CD4-positive, alpha-beta T cell treated with Interferon alpha-2 for 1 hour (primary cell): ENCODE measurements around the gene OR6B2.
"Not testable (repeated sequence)": the region's sequence is repeated elsewhere in the genome, so short reads cannot be mapped to it uniquely, and the experiment has no call there.

Experiments
- DNase-seq, 2 donors: peaks; one replicate each; pipeline ENCODE4 v3.0.0-alpha.2; 2020 to 2022

OR6B2 gene

DNA sequence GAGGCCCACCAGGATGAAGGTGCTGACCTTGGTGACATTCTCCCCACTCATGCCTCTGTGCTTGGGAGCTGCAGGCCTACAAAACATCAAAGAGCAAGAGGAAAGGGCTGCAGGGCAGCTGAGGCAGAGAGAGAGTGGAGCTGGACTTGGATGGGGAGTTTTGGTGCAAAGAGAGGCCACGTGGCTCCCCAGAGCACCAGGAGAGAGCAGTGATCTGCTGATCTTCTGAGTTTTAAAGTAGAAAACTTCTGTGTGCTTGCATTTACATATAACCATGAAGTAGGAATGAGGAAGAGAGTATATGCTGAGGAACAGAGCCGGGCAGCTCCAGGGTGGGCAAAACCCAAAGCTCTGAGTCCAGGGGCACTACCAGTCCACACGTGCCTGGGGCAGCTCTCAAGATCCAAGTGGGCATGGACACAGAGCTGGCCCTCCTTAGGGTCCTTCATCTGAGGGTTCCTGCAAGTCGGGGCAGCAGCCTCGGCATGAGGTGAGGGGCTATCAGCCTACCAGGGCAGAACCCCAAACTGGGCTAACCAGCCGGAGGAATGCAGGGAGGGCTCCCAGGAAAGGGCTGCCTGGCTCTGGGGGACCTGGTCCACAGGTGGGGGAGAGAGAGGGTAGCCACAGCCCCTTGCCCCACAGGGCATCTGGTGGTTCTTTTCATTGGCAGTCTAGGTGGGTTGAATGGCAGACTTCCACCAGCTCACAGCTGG, at the start of gene OR6B2:
OR6B2 (minus strand) TSS at position 51 of the 716 bp plus-strand sequence; CDS start at position 51, 0 bp downstream.
- DNase-seq, result no peak

DNA sequence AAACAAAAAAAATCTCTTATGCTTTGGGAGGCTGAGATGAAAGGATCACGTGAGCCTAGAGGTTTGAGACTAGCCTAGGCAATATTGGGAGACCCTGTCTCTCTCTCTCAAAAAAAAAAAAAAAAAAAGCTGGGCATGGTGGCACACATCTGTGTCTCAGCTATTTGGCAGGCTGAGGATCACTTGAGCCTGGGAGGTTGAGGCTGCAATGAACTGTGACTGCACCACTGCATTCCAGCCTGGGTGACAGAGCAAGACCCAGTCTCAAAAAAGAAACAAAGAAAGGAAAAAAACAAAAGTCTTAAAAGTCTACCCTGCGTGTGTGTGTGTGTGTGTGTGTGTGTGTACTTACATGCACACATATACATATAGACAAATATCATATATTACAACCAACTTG, 48.4 kb upstream of the OR6B2 start:
- DNase-seq, result no peak

- no peak for DNase-seq
Measured at GRCh38 chr2:240077442-240077841, 47.2 kb upstream of the OR6B2 start.

- no peak for DNase-seq
Measured at GRCh38 chr2:240074545-240074944, 44.3 kb upstream of the OR6B2 start.

- DNase-seq, result no peak
Measured at GRCh38 chr2:240070907-240071306, 40.7 kb upstream of the OR6B2 start.

DNA sequence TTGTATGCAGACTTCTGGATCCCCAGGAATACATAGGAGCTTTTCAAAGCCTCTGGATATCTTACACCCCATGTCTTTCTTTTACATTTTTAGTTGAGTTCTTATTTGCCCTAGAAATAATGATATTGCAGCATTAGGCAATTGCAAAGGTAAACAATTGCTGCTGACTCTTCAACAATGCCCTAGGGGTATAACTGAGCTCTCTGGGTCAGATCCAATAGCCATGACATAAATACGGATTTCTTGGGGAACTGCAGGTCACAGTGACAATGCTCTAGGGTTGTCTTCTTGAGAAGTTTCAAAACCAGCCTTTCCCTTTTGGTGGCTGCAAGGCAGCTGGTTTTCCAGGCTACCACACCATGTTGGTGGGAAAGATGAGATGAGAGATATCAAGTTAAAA, 39.6 kb upstream of the OR6B2 start:
- no peak for DNase-seq

GRCh38 chr2:240068193-240068592, 38.0 kb upstream of the OR6B2 start:
- no peak for DNase-seq

DNA sequence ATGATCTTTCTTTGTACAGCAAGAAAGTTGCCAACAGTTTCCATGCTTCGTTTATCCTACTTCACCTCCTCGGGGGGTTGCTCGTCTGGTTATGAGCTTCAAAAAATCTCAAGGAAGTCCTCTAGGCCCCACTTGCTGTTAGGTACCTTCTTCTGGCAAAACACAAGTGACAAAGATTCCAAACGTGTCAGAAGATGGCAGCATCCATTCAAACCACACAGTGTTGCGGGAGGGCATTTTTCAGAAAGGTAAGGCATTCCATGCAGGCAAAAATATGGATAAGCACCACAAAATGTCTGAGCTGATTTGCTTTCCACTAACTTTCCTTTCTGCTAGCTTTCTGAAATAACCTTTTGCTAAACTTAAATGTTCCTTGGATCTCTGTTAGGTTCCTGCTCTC, 36.3 kb upstream of the OR6B2 start:
- no peak for DNase-seq

- DNase-seq, result no peak
Measured at GRCh38 chr2:240064898-240065297, 34.7 kb upstream of the OR6B2 start.

GRCh38 chr2:240060977-240061591, 30.9 kb upstream of the OR6B2 start:
- peak; percentile 25 to 67 for DNase-seq

DNA sequence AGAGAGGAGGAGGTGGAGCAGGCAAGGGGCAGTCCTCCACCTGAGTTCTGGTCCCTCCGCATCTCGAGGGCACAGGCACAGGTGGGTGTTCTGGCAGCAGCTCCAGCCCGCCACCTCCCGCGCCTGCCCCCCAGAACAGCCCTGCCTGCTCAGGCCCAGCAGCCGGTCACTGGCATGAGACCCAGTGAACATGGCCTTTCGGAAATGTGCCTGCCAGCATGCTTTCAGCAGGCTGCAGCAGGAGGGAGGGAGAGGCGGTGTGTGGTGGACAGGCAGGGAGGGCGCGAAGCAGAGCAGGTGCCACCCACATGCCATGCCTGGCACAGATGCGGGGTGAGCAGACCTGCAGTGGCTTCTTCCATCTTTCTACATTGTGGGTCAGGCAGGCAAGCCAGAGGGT, 26.4 kb upstream of the OR6B2 start:
- no peak for DNase-seq

DNA sequence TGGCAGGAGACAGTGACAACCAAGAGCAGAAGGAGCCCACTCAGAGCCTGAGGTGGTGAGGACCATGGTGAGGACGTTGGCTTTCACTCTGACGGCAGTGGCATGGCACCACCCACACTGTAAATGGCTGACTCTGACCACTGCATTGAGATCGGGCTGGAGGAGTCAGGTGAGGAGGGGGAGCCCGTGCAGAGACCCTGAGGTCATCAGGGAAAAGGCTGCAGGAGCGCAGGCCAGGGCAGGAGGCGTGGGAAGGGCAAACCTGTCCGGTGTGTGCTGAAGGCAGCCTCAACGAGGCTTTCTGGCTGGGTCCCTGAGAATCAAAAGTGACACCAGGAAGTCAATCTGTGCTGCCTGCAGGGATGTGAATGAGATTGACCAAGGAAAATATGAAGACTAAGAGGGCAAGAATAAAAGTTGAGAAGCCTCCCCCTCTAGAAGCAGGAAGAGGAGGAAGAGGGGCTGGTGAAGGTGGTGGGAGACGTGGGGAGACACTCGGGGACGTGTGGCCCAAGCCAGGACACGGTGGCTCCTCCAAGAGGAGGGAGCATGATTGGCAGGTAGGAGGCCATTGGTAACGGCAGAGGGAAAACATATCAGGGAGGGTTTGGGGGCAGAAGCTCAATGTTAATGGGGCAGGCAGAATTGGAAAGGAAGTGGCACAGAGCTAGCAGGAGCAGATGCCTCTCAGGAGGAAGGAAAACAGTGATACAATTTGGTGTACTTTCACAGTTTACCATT, 25.1 kb upstream of the OR6B2 start:
- no peak for DNase-seq

- DNase-seq, result no peak
Measured at GRCh38 chr2:240053173-240054155, 23.2 kb upstream of the OR6B2 start, which contains the start of gene OR6B3. Gene OR6B3 (minus strand): TSS chr2:240053521.

DNA sequence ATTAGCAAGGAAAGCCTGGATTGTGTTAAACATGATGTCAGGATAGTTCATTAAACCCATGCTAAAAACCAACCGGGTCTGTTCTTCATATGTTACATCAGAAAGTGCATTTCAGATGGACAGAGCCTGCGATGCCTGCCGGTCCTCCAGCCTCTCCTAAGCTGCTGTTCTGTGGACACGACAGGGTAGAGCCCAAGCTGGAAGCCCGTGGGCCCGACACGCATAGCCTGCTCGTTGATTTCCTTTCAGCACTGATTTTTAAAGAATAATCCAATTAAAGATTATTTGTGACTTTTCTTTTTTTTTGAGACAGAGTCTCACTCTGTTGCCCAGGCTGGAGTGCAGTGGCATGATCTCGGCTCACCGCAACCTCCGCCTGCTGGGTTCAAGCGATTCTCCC, 22.3 kb upstream of the OR6B2 start:
- no peak for DNase-seq

GRCh38 chr2:240051697-240052096, 21.5 kb upstream of the OR6B2 start:
- DNase-seq, result no peak

DNA sequence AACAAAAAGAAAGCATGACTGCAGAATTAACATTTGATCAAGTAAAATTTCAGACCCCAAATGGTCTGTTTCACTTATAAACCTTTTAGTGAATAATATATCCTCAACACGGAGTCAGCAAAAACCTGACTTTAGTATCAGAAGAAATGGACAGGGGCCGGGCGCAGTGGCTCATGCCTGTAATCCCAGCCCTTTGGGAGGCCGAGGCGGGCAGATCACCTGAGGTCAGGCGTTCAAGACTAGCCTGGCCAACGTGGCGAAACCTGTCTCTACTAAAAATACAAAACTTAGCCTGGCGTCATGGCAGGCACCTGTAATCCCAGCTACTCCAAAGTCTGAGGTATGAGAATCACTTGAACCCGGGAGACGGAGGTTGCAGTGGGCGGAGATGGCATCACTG, 20.0 kb upstream of the OR6B2 start:
- no peak for DNase-seq

DNA sequence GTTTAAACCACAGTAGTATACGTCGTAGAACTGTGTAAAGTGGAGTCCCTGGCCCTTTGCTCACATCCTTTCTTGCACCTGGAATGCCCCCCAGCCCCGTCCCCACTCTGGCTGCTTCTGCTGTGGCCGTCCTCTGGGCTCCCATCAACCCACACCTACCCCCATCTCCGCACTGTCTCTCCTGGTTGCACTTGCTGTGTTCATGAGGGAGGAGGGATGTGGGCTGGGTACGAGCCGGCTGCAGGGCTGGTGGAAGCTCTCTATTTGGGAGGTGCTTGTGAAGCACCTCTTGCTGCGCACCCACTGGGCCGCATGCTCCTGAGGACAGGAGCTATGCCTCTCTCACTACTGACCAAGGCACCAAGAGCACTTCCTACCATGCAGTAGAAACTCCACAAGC, 18.0 kb upstream of the OR6B2 start:
- no peak for DNase-seq

- DNase-seq, result no peak
Measured at GRCh38 chr2:240045098-240045497, 14.9 kb upstream of the OR6B2 start.

GRCh38 chr2:240044096-240044495, 13.9 kb upstream of the OR6B2 start:
- not testable (repeated sequence) for DNase-seq

- DNase-seq, result no peak
Measured at GRCh38 chr2:240043279-240043989, 13.2 kb upstream of the OR6B2 start.

- no peak for DNase-seq
Measured at GRCh38 chr2:240042740-240043139, 12.5 kb upstream of the OR6B2 start.

- DNase-seq, result no peak
Measured at GRCh38 chr2:240041363-240041762, 11.1 kb upstream of the OR6B2 start.
